ENCODE results near the gene GRAMD1A.
A peak's percentile ranks its signal among the peaks of the same experiment; 100 is the strongest.
"Not testable (repeated sequence)": the region's sequence is repeated elsewhere in the genome, so short reads cannot be mapped to it uniquely, and the experiment has no call there.

Gene GRAMD1A

DNA sequence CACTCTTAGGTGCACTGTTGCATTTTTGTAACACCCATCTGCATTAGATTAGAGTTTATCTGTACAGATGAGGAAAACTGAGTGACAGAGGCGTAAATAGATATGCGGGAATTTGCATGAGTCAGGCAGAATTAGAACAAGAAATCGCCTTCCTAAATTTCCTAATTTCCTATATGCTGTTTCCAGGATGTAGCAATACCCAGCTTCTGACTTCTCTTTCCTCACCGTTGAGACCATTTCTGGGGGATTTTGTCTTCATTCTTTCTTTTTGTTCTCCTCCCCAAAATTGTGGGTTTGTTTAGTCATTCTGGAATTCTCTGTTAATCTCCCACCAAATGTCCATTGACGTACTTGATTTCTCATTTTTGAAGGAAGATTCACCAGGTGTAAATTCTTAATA, 25.5 kb upstream of the GRAMD1A start:
- no peak overlapping the region for H3K4me3 ChIP-seq (ENCODE audit: low read length)
- DNase-seq (ENCODE audit: low read depth, low spot score), result no peak

DNA sequence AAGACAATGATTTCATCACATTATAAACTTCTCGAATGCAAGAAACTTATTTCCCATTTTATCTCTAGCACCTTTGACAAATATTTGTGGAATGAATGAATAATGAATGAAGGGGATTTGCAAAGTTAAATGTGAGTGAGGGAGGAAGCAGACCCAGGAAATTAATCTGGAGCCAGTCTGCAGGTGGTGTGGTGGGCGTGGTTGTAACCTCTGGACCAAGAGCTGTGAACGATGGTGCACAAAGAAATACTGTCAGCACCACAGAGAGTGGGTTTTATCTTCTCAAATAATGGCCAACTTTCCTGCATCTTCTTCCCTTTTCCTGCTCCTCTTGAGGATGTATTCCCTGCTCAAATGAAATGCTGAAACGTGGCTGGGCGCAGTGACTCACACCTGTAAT, 25.1 kb upstream of the GRAMD1A start:
- DNase-seq (ENCODE audit: low read depth, low spot score), result no peak
- H3K4me3 ChIP-seq (ENCODE audit: low read length), result no peak overlapping the region

- DNase-seq (ENCODE audit: low read depth, low spot score), result no peak
These were observed 23.5 kb upstream of the GRAMD1A start for GRCh38 chr19:34976611-34977010.

DNA sequence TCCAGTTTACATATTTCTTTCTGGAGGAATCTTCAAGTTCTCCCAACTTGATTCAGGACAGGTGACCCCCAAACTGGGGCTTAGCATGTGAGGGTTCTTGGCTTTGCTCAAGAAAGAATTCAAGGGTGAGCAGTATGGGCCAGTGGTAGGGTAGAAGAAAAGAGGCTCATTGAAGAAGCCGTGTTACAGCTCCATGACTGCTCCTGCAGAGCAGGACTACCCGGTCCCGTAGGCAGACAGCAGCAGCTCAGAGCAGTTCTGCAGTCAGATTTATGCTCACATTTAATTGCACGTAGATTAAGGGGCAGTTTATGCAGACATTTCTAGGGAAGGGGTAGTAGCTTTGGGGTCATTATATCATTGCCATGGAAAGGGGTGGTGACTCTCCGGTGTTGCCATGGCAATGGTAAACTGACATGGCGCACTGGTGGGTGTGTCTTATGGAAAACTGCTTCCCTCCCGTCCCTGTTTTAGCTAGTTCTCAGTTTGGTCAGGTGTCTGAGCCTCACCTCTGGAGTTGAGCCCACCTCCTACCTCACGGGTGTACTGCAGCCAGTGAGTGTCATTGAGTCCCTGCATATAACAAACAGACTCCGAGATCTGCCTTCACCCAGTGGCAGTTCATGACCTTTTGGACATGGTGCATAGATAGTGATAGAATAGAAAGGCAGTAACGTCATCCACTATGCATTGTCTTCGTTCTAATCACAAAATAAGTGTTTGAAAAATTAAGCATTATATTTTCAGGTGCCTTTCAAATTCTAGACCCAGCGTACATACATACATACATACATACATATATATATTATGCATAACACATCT, 20.1 kb upstream of the GRAMD1A start:
- H3K4me3 ChIP-seq (ENCODE audit: low read length), result no peak overlapping the region
- no peak for DNase-seq (ENCODE audit: low read depth, low spot score)

More at GRCh38 chr19:34976611-34977010, 23.5 kb upstream of the GRAMD1A start:
- H3K4me3 ChIP-seq (ENCODE audit: low read length), result no peak overlapping the region

GRCh38 chr19:34982275-34982674, 17.8 kb upstream of the GRAMD1A start:
- DNase-seq (ENCODE audit: low read depth, low spot score), result no peak
- H3K4me3 ChIP-seq (ENCODE audit: low read length), result no peak overlapping the region

DNA sequence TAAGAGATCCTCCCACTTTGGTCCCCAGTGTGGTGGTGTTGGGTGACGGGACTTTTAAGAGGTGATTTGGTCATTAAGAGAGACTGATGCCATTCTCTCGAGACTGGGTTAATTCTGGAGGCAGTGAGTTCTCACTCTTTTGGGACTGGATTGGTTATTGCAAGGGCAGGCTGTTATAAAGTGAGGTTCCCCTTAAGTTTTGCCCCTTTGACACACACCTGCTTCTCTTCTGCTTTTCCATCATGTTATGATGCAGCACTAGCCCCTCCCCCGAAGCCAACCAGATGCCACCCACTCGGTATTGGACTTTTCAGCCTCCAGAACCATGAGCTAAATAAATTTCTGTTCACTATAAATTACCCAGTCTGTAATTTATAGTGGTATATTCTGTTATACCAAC, 16.3 kb upstream of the GRAMD1A start:
- no peak overlapping the region for H3K4me3 ChIP-seq (ENCODE audit: low read length)

GRCh38 chr19:34984287-34984686, 15.8 kb upstream of the GRAMD1A start:
- no peak for DNase-seq (ENCODE audit: low read depth, low spot score)
- H3K4me3 ChIP-seq (ENCODE audit: low read length), result no peak overlapping the region

More for the DNA sequence above, 16.3 kb upstream of the GRAMD1A start:
- DNase-seq (ENCODE audit: low read depth, low spot score), result no peak

DNA sequence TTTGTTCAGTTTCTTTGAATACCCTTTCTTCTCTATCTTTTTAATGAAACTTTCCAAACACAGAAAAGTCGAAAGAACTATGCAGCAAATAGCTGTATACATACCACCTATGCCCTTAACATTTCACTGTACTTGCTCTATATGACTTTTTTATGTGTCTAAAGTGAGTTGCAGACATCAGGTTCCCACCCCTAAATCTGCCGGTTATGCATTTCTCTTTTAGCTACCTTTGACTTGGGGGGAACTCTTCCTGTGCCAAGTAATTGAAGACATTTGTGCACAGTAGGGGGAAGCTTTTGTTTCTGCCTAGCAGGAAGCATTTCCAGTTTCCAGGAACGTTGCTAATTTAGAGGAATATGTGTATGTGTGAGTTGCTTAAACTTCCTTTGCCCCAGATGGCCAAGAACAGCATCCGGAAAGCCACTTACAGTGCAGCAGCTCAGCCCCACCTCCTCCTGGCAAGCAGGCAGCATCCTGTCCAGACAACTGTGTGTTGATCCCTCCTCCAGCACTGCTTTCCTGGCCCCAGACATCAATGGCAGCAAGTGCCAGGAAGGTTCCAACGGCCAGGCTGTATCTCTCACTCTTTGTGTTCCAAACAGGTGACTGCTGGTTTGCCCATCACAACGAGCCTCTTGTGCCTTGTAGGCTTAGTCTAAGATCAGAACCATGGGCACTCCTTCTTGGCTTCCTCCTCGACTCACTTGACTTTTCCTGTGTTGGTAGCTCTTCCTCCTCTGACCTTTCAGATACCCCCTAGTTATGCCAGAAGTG, 14.7 kb upstream of the GRAMD1A start:
- no peak for DNase-seq (ENCODE audit: low read depth, low spot score)
- H3K4me3 ChIP-seq (ENCODE audit: low read length), result no peak overlapping the region

DNA sequence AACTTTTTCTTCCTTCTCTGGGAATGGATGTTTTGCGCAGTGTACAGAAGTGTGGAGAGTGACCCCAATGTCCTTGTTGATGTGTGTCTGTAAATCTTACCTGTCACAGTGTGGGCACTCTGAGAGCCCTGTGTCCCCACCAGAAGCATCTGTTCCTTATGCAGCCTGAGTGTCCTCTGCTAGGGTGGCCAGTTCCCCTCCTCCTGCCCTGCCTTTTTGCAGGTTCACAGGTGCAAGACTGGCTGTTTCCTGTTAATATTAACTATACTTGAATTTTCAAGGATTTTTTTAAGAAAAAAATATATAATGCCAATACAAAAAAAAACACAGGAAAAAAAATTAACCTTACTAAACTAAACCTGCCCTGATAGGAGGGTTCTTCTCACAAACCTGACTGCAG, 12.0 kb upstream of the GRAMD1A start:
- DNase-seq (ENCODE audit: low read depth, low spot score), result no peak
- no peak overlapping the region for H3K4me3 ChIP-seq (ENCODE audit: low read length)

DNA sequence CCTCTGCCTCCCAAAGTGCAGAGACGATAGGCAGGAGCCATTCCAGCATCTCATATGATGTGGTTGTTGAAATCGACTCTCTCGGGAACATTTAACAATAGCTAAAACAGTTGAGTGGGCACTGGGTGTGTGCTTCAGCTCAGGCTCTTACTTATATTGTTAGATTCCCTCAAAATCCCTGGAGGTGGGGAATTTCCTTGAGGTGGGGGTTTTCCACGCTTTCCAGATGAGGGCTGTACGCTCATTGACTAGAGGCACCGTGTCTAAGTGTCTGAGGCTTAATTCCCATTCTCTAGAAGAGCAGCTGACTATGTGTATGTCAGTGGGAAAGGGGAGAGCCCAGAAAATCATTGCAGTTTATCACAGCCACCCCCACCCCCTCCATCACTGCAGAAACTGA, 10.8 kb upstream of the GRAMD1A start:
- DNase-seq (ENCODE audit: low read depth, low spot score), result no peak
- no peak overlapping the region for H3K4me3 ChIP-seq (ENCODE audit: low read length)

GRCh38 chr19:34990578-34991192, 9.4 kb upstream of the GRAMD1A start:
- DNase-seq (ENCODE audit: low read depth, low spot score), result no peak
- H3K4me3 ChIP-seq (ENCODE audit: low read length), result no peak overlapping the region

GRCh38 chr19:34991542-34992333, 8.4 kb upstream of the GRAMD1A start:
- DNase-seq (ENCODE audit: low read depth, low spot score), result no peak
- no peak overlapping the region for H3K4me3 ChIP-seq (ENCODE audit: low read length)

- DNase-seq (ENCODE audit: low read depth, low spot score), result peak; percentile 51
- not testable (repeated sequence) for H3K4me3 ChIP-seq (ENCODE audit: low read length)
These were observed 7.5 kb upstream of the GRAMD1A start for GRCh38 chr19:34992582-34992981.

DNA sequence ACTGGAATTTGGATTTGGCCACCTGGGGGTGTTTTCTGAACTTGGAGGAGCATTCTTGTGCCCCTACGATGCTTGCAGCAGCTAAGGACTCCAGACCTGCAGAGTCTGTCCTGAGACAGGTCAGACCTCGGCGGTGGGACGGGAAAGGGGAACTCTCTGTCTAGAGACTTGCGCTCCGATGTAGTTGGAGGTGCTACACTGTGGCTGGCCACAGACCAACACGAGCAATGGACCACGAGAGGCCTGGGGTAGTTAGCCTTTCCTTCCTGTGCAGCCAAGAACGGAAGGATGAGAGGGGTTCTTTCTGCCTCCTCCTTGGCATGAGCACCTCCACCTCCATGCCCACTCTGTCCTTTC, 5.9 kb upstream of the GRAMD1A start:
- no peak overlapping the region for H3K4me3 ChIP-seq (ENCODE audit: low read length)
- no peak for DNase-seq (ENCODE audit: low read depth, low spot score)

DNA sequence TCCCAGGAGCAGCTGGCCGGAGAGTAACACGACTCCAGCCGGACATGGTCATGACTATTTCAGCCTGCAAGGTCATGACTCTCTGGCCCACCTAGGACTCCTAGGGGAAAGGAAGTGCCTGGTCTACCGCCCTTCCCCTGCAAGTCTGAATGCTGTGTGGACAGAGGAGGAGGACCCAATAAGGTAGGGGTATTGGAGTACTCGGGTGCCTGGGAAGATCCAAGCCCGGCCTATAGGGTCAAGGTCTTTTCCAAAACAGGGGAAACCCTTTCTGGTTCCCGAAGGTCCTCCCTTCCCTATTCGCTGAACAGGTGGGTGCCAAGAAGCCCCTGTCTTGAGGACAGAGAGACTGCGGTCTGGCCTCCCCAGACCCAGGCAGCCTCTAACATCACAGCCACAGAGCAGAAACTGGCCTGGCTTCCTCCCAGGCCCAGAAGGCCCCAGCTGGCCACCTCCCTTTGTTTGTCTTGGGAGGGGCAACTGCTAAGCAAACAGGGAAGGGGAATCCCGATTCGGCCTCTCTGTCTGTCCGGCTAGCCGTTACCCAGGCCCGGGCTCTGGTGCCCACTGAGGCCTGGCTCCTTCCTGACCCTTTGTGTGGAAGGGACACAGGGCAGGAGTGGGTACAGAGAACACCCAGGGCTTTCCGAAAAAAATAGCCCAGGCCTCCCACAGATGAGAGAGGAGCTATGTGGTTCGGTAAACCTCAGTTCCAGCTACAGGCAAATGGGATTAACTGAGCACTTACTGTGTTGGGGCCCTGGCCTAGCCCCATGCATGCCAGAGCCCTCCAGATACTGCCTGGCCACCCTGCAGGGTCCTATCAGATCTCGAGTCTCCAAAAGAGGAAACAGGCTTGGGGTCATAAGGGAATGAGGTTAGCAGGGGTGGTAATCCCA, 5.2 kb upstream of the GRAMD1A start:
- no peak for DNase-seq (ENCODE audit: low read depth, low spot score)
- H3K4me3 ChIP-seq (ENCODE audit: low read length), result no peak overlapping the region

DNA sequence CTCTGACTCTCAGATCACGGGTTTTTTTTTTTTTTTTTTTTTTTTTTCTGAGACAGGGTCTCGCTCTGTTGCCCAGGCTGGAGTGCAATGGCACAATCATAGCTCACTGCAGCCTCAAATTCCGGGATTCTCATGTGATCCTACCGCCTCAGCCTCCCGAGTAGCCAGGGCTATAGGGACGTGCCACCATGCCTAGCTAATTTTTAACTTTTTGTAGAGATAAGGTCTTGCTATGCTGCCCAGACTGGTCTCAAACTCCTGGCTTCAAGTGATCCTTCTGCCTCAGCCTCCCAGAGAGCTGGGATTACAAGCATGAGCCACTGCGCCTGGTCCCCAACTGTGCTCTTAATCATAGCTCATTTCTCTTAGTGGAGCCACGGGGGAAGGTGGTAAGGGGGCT, 4.6 kb upstream of the GRAMD1A start:
- no peak for DNase-seq (ENCODE audit: low read depth, low spot score)
- H3K4me3 ChIP-seq (ENCODE audit: low read length), result no peak overlapping the region

GRCh38 chr19:34997071-34997617, 3.0 kb upstream of the GRAMD1A start:
- H3K4me3 ChIP-seq (ENCODE audit: low read length), result no peak overlapping the region; the same call in 1 of the 2 replicates
- DNase-seq (ENCODE audit: low read depth, low spot score), result peak; percentile 67

GRCh38 chr19:34998224-34998623, 1.9 kb upstream of the GRAMD1A start:
- not testable (repeated sequence) for DNase-seq (ENCODE audit: low read depth, low spot score); H3K4me3 ChIP-seq (ENCODE audit: low read length)
